Endothelial cell (in vitro differentiated cells): ENCODE results near the gene GAREM2. TPM values are rescaled to one million over a fixed set of nuclear protein-coding genes. Genes with fewer than 3 reads are reported as not detected.

Experiments
- DNase-seq: peaks from one replicate; pipeline ENCODE4 v3.0.0; 2021; ENCODE audit warnings: low spot score
- H3K27ac Mint-ChIP-seq: one replicate; pipeline ENCODE4 v1.8.0; 2021; ENCODE audit warnings: mixed read lengths, inconsistent platforms; ENCODE audit not compliant: unreplicated experiment
- H3K27me3 Mint-ChIP-seq: one replicate; pipeline ENCODE4 v1.8.0; 2021; ENCODE audit warnings: mild to moderate bottlenecking, moderate library complexity, mixed read lengths, inconsistent platforms; ENCODE audit not compliant: unreplicated experiment
- H3K36me3 Mint-ChIP-seq: one replicate; pipeline ENCODE4 v1.8.0; 2021; ENCODE audit warnings: mild to moderate bottlenecking, low read depth, mixed read lengths, inconsistent platforms; ENCODE audit not compliant: unreplicated experiment
- H3K4me1 Mint-ChIP-seq: one replicate; pipeline ENCODE4 v1.8.0; 2021; ENCODE audit warnings: mild to moderate bottlenecking, mixed read lengths, inconsistent platforms; ENCODE audit not compliant: unreplicated experiment
- H3K4me3 Mint-ChIP-seq: one replicate; pipeline ENCODE4 v1.8.0; 2021; ENCODE audit warnings: mild to moderate bottlenecking, mixed read lengths, inconsistent platforms; ENCODE audit not compliant: unreplicated experiment
- H3K9me3 Mint-ChIP-seq: one replicate; pipeline ENCODE4 v1.8.0; 2021; ENCODE audit warnings: mixed read lengths, inconsistent platforms; ENCODE audit not compliant: unreplicated experiment
- CTCF ChIP-seq: fragments of 200-600 bp; sonication (generic); IDR thresholded peaks from one replicate; pipeline ENCODE4 v1.5.0; 2021; ENCODE audit warnings: antibody characterized with exemption; ENCODE audit not compliant: unreplicated experiment
- total RNA-seq: library from RNA; stranded (reverse); fragmentation: NEBNext Ultra II Directional; extraction: Animal tissue kit (Norgen Biotek cat#: 25700); gene quantifications from one replicate; pipeline ENCODE4 v1.2.1, GENCODE V29; 2021; ENCODE audit not compliant: unreplicated experiment

Gene GAREM2
- total RNA-seq, 1 donor from 2014 or later, result 4.6 TPM

GRCh38 chr2:26224095-26224494, 51.2 kb downstream of the GAREM2 start:
- TF ChIP-seq CTCF, result no peak
- Mint-ChIP-seq H3K9me3 (no peaks in the 10 kb centered on the region), H3K36me3 (peaks cover 24% of the 10 kb centered on the region), H3K27ac (no peak overlapping the region), H3K4me1 (no peaks in the 10 kb centered on the region), H3K4me3 (no peak overlapping the region), H3K27me3 (no peaks in the 10 kb centered on the region)
- no peak for DNase-seq

GRCh38 chr2:26229595-26229994, 56.7 kb downstream of the GAREM2 start:
- no peaks in the 10 kb centered on the region for H3K9me3 Mint-ChIP-seq

GRCh38 chr2:26230806-26231205, 57.9 kb downstream of the GAREM2 start:
- Mint-ChIP-seq H3K36me3 (peaks cover 34% of the 10 kb centered on the region), H3K4me3 (no peak overlapping the region), H3K4me1 (no peaks in the 10 kb centered on the region), H3K27ac (no peak overlapping the region), H3K9me3 (no peaks in the 10 kb centered on the region), H3K27me3 (no peaks in the 10 kb centered on the region)
- no peak for TF ChIP-seq CTCF
- DNase-seq, result no peak

More at GRCh38 chr2:26229595-26229994, 56.7 kb downstream of the GAREM2 start:
- DNase-seq, result no peak
- no peaks in the 10 kb centered on the region for H3K4me1 Mint-ChIP-seq
- no peaks in the 10 kb centered on the region for H3K27me3 Mint-ChIP-seq
- H3K36me3 Mint-ChIP-seq, result peaks cover 32% of the 10 kb centered on the region
- H3K27ac Mint-ChIP-seq, result no peak overlapping the region
- H3K4me3 Mint-ChIP-seq, result no peak overlapping the region
- TF ChIP-seq CTCF, result no peak

GRCh38 chr2:26235089-26235488, 62.2 kb downstream of the GAREM2 start:
- peaks cover 13% of the 10 kb centered on the region for H3K36me3 Mint-ChIP-seq

GRCh38 chr2:26237868-26238267, 65.0 kb downstream of the GAREM2 start:
- Mint-ChIP-seq H3K27ac (no peak overlapping the region), H3K9me3 (no peaks in the 10 kb centered on the region)

More at GRCh38 chr2:26235089-26235488, 62.2 kb downstream of the GAREM2 start:
- no peak overlapping the region for H3K27ac Mint-ChIP-seq
- H3K9me3 Mint-ChIP-seq, result no peaks in the 10 kb centered on the region
- no peak for TF ChIP-seq CTCF
- H3K4me1 Mint-ChIP-seq, result no peaks in the 10 kb centered on the region
- no peak overlapping the region for H3K4me3 Mint-ChIP-seq
- no peak for DNase-seq
- H3K27me3 Mint-ChIP-seq, result no peaks in the 10 kb centered on the region

More at GRCh38 chr2:26237868-26238267, 65.0 kb downstream of the GAREM2 start:
- no peak for TF ChIP-seq CTCF
- Mint-ChIP-seq H3K4me3 (no peak overlapping the region), H3K4me1 (peaks cover under 1% of the 10 kb centered on the region), H3K36me3 (peaks cover 13% of the 10 kb centered on the region), H3K27me3 (no peaks in the 10 kb centered on the region)
- DNase-seq, result no peak
